GM10847 (cell line): Measurements from ENCODE around the gene RYR1.

Source experiments
- POLR2A ChIP-seq: IDR thresholded peaks from 2 replicates; pipeline ENCODE4 v1.6.1; 2011; ENCODE audit not compliant: insufficient read length; ENCODE audit errors: extremely low read depth

The RYR1 gene

GRCh38 chr19:38617764-38618589 is 184.5 kb downstream of the RYR1 start, which contains the start of gene MAP4K1:
MAP4K1 (minus strand) TSS chr19:38617953; CDS start chr19:38617895, 58 bp downstream.
- peak; percentile 67 for TF ChIP-seq POLR2A

DNA sequence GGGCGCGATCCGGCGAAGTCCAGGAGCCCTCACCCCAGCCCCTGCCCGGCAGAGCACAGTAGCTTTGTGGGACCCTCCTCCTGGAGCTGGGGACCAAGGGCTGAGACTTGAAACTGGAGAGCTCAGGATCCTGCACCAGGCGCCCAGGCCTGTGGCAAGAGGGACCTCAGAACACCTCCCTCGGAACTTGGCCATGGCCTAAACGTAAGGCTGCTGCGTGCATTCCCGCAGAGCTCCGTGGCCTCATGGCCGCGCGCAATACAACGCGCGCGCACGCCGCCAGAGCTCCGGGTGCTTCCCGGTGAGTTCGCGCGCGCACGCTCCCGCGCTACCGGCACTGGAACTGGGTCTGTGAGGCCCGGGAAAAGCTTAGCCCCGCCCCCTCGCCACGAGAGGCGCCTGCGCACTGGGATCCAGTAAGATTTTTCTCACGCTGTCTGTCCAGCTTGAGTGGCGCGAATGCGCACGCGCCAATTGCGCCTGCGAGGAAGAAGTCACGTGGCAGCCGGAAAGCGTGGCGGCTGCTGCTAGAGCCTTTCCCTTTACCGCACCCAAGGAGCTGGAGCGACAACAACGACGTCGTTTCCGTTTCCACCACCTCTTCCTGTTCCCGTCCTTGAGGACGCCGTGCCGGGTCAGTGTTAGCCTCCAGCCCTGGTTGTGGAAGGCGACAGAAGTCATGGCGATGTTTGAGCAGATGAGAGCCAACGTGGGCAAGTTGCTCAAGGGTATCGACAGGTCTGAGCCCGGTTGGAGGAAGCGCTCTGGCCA is 185.3 kb downstream of the RYR1 start, which contains the start of gene EIF3K:
EIF3K (plus strand) TSS at position 599 of the 771 bp plus-strand sequence; CDS start at position 680, 81 bp downstream.
- TF ChIP-seq POLR2A, result peak; percentile 83

DNA sequence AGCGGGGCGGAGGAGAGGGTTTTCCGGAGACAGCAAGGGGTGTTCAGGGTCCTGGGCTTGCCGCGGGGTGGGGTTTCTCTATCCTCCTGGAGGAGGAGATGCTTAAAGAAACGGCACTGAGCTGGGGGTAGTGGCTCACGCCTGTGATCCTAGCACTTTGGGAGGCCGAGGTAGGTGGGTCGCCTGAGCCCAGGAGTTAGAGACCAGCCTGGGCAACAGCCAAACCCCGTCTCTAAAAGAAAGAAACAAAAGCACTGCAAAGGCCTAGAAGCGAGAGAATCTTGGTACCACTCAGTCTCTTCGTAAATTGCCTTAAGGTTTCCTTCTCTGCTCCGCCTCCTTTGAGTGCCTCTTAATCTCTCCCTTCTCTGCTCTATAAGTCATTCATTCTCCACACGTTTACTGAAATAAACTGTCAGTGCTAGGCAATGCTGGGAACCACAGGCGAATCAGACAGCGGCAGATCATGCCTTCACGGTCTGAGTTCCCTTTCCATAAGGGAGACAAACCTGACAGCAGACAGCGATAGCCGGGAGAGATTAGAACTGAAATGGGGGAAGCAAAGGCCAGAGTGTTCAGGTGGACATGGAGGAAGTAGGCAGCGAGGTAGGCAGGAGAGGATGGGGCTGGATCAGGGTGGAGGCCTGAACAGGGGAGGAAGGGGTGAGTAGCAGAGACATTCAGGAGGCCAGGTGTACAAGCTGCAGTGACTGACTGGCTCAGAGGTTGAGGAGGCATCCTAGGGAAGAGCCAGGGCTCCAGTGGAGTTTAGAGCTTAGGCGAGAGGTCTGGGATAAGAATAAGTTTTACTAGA is 186.1 kb downstream of the RYR1 start:
- TF ChIP-seq POLR2A, result no peak

GRCh38 chr19:38624822-38625221 is 191.3 kb downstream of the RYR1 start:
- no peak for TF ChIP-seq POLR2A

- no peak for TF ChIP-seq POLR2A
These were observed 192.9 kb downstream of the RYR1 start for GRCh38 chr19:38626401-38626800.

- TF ChIP-seq POLR2A, result no peak
These were observed 196.1 kb downstream of the RYR1 start for GRCh38 chr19:38629568-38629967.

DNA sequence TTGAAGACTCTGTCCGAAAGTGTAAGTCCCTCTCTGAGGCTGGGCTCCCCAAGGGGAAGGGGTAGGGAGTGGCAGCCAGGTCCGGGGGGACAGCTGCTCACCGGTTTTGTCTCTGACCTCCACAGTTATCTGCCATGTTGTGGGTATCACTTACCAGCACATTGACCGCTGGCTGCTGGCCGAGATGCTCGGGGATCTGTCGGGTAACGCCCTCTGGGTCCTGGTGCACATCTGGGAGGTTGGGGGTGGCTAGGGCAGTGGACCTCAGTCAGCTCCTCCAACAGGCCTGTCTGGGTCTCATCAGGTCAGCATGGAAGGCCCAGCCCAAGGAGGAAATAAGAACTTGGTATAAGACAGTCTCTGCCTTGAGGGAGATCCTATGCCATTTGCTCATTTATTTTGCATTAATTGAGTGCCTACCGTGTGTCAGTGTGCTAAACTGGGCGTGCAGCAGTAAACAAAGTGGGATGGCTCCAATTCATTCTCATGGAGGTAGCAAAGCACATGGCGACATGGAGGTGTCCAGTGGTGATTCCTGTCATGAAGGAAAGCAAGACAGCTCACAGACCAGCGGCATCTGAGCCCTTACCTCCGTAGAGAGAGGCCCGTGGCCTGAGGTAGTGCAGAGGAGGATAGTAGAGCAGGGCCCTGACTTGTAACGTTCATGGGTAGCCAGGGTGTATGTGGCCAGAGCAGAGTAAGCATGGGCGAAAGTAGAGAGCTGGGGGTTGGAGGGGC is 199.2 kb downstream of the RYR1 start:
- TF ChIP-seq POLR2A, result no peak

DNA sequence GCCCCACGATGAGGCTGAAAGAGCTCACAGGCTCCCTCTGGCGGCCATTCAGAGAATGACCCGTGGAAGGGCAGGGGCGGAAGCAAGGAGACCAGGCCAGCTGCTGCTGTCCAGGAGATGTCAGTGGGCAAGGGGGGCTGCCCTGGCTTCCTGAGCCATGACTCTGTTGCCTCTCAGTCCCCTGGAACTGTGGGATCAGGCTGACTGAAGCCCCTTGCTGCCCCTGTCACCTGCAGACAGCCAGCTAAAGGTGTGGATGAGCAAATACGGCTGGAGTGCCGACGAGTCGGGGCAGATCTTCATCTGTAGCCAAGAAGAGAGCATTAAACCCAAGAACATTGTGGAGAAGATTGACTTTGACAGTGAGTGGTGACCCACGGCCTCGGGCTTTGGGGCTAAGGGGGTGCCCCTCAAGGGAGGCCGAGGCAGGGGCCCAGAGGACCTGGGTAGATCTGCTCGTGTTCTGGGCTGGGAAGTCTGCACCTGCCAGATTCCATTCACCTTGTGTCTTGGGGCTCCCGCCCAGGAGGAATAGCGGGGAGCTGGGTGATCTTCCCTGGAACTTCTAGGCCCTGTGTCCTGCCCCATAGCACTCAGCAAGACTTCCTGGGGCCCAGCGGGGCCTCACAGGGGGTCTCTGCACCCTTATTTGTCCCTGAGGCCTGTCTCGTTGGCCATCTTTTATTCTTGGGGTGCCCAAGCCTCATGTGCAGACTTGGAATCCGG is 201.4 kb downstream of the RYR1 start:
- no peak for TF ChIP-seq POLR2A

DNA sequence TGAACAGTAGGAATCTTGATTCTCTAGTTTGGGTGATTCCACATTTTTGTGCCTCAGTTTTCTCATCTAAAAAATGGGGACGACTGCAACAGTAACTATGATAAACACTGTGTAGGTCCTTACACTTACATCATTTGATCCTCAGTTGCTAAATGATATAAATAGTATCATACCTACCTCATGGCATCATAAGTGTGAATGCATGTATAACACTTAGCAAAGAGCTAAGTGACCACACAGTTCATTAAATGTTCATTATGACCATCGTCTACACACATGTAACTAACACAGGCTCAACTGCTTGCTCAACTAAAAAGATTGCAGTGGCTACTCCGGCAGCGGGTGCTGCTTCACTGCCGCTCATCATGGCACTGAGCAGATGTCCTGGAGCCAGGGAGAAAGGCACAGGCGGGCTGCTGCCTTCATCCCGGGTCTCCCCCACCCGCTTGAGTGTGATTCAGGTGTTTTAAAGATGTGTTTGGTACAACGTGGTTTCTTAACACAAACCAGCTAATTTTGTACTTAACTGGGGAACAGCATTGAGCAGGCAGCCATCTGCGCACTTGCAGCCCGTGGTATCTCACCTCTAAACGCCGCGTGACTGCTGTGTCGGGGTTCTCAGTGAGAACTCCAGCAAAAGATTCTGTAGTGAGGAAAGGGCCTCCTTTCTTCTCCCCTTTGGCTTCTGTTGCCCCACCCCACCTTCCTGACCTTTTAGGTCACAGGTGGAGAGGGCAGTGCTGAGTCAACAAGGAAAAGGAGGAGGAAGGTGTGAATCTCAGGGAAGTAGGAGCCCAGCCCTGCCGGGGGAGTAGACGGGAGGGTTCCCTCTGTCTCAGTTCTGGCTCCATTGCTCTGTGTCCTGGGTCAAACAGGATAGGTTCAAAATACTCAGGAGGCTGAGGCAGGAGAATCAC is 202.2 kb downstream of the RYR1 start:
- no peak for TF ChIP-seq POLR2A
